DND-41 (cell line): Measurements from ENCODE around the gene OSBPL5.
A peak's percentile ranks its signal among the peaks of the same experiment; 100 is the strongest.

Experiments
- ATAC-seq: fragments of 200-7000 bp; cut with Tn5 transposase; 3 replicates; pipeline ENCODE4 v1.9.1; 2021; ENCODE audit warnings: low read depth; ENCODE audit not compliant: insufficient read depth
- DNase-seq: peaks from one replicate; pipeline ENCODE4 v3.0.0-alpha.2; 2020
- H2AFZ ChIP-seq: 2 replicates; pipeline ENCODE4 v1.6.0; 2012; ENCODE audit warnings: low read depth, low read length
- H3K27ac ChIP-seq: 2 replicates; pipeline ENCODE4 v1.5.1; 2012; ENCODE audit warnings: low read length, inconsistent platforms
- H3K27me3 ChIP-seq: fragments of 200-600 bp; sonication (generic); 2 replicates; pipeline ENCODE4 v1.6.0; 2012; ENCODE audit warnings: low read length, mild to moderate bottlenecking, inconsistent platforms; ENCODE audit not compliant: insufficient read depth, poor library complexity
- H3K36me3 ChIP-seq: 2 replicates; pipeline ENCODE4 v1.5.1; 2012; ENCODE audit warnings: low read length, inconsistent platforms; ENCODE audit not compliant: insufficient read depth
- H3K4me1 ChIP-seq: 2 replicates; pipeline ENCODE4 v1.5.1; 2012; ENCODE audit warnings: mild to moderate bottlenecking, low read length; ENCODE audit not compliant: insufficient read depth
- H3K4me2 ChIP-seq: 2 replicates; pipeline ENCODE4 v1.6.0; 2012; ENCODE audit warnings: mild to moderate bottlenecking, moderate library complexity, low read length, inconsistent platforms; ENCODE audit not compliant: insufficient read depth
- H3K4me3 ChIP-seq, 2 experiments: fragments of 200-600 bp in 1 of 2; shearing (Covaris generic) in 1 of 2; 2 replicates each; pipeline ENCODE4 v1.5.1; 2012 to 2016; ENCODE audit warnings: inconsistent platforms in 2 of 2, low read length in 2 of 2, mild to moderate bottlenecking in 2 of 2, low read depth in 1 of 2, moderate library complexity in 1 of 2
- H3K79me2 ChIP-seq: 2 replicates; pipeline ENCODE4 v1.6.0; 2012; ENCODE audit warnings: low read length, inconsistent platforms; ENCODE audit not compliant: insufficient read depth
- H3K9ac ChIP-seq: 2 replicates; pipeline ENCODE4 v1.6.0; 2012; ENCODE audit warnings: low read depth, mild to moderate bottlenecking, inconsistent platforms, low read length, moderate library complexity
- H3K9me3 ChIP-seq: 2 replicates; pipeline ENCODE4 v1.5.1; 2012; ENCODE audit warnings: low read length, moderate library complexity, mild to moderate bottlenecking, inconsistent platforms; ENCODE audit not compliant: insufficient read depth, severe bottlenecking
- H4K20me1 ChIP-seq: 2 replicates; pipeline ENCODE4 v1.6.0; 2012; ENCODE audit warnings: low read length; ENCODE audit not compliant: insufficient read depth
- EZH2 ChIP-seq: IDR thresholded peaks from 3 replicates; pipeline ENCODE4 v1.6.1; 2012; ENCODE audit warnings: borderline replicate concordance, low read depth, mild to moderate bottlenecking, moderate library complexity, low read length, inconsistent platforms; ENCODE audit not compliant: severe bottlenecking
- TF ChIP-seq, protein P1 (sequence below): IDR thresholded peaks from 2 replicates; pipeline ENCODE4 v1.5.1; 2012; ENCODE audit warnings: borderline replicate concordance, low read length, moderate library complexity, mild to moderate bottlenecking; ENCODE audit not compliant: poor library complexity, severe bottlenecking; ENCODE audit errors: extremely low read depth

Gene OSBPL5

GRCh38 chr11:3162410-3163240 is 2.5 kb downstream of the OSBPL5 start:
- H3K4me3 ChIP-seq = peak overlapping the region in 1 of 2 experiments; percentile 97; a peak in 2 of 4 replicates
- no peak for TF ChIP-seq EZH2
- TF ChIP-seq, protein P1, sequence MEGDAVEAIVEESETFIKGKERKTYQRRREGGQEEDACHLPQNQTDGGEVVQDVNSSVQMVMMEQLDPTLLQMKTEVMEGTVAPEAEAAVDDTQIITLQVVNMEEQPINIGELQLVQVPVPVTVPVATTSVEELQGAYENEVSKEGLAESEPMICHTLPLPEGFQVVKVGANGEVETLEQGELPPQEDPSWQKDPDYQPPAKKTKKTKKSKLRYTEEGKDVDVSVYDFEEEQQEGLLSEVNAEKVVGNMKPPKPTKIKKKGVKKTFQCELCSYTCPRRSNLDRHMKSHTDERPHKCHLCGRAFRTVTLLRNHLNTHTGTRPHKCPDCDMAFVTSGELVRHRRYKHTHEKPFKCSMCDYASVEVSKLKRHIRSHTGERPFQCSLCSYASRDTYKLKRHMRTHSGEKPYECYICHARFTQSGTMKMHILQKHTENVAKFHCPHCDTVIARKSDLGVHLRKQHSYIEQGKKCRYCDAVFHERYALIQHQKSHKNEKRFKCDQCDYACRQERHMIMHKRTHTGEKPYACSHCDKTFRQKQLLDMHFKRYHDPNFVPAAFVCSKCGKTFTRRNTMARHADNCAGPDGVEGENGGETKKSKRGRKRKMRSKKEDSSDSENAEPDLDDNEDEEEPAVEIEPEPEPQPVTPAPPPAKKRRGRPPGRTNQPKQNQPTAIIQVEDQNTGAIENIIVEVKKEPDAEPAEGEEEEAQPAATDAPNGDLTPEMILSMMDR = no peak
- H3K27ac ChIP-seq = peak overlapping the region; percentile 69
- peak overlapping the region; percentile 25 for H3K9ac ChIP-seq
- ATAC-seq (no peak), DNase-seq (no peak)
- H3K27me3 ChIP-seq = no peaks in the 10 kb centered on the region
- H2AFZ ChIP-seq = no peak overlapping the region
- no peaks in the 10 kb centered on the region for H3K9me3 ChIP-seq
- H4K20me1 ChIP-seq = peaks cover 67% of the 10 kb centered on the region
- H3K79me2 ChIP-seq = peaks cover 75% of the 10 kb centered on the region
- peaks cover 73% of the 10 kb centered on the region for H3K4me1 ChIP-seq
- H3K36me3 ChIP-seq = peaks cover 38% of the 10 kb centered on the region
- peak overlapping the region; percentile 98 for H3K4me2 ChIP-seq

DNA sequence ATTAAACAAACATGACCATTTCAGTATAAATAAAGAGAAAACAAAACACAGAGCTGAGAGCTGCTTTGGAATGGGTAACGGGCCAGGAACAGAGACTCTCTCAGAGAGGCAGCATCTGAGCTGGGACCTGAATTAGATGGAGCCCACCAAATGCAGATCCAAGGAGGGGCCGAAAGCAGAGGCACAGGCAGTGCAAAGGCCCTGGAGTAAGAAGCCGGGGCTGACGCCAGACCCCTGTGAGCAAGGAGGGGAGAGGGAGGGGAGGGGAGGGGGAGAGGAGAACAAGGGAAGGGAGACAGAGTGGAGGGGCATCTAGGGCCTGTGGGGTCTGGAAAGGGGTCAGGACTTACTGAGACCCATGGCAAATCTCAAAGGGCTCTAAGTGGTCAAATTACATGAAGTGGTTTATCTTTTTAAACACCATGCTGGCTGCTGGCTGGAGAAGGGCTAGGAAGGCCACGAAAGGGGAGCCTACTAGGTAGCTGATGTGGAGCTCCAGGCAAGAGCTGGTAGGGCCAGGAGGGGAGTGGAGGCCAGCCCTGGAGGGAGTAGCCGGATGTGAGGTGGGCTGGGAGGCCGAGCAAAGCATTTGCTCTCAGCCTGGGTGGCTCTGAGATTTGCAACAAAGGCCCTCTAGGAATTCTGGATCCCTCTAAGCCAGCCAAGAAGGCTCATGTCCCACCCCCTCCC is 3.2 kb downstream of the OSBPL5 start:
- H3K9ac ChIP-seq = peak overlapping the region; percentile 25; the same call in 1 of the 2 replicates
- DNase-seq = no peak
- TF ChIP-seq, protein P1 = no peak
- TF ChIP-seq EZH2 = no peak
- H3K4me2 ChIP-seq = peak overlapping the region; percentile 98
- H3K27ac ChIP-seq = peak overlapping the region; percentile 69
- no peak overlapping the region for H2AFZ ChIP-seq
- H3K36me3 ChIP-seq = peaks cover 45% of the 10 kb centered on the region
- H3K27me3 ChIP-seq = no peaks in the 10 kb centered on the region
- H3K9me3 ChIP-seq = no peaks in the 10 kb centered on the region
- H3K4me1 ChIP-seq = peaks cover 69% of the 10 kb centered on the region
- peak overlapping the region in 1 of 2 experiments; percentile 97; a peak in 1 of 4 replicates for H3K4me3 ChIP-seq
- H3K79me2 ChIP-seq = peaks cover 83% of the 10 kb centered on the region
- no peak for ATAC-seq
- H4K20me1 ChIP-seq = peaks cover 74% of the 10 kb centered on the region

- H3K27ac ChIP-seq = 0 out of 2 replicates have a peak overlapping the region, but pooled peaks have one; percentile 12
- H3K4me1 ChIP-seq = peaks cover 66% of the 10 kb centered on the region
- TF ChIP-seq EZH2 = no peak
- TF ChIP-seq, protein P1 = no peak
- H3K4me3 ChIP-seq = no peak overlapping the region
- peaks cover 80% of the 10 kb centered on the region for H4K20me1 ChIP-seq
- H3K79me2 ChIP-seq = peaks cover 88% of the 10 kb centered on the region
- H3K4me2 ChIP-seq = 0 out of 2 replicates have a peak overlapping the region, but pooled peaks have one; percentile 26
- H3K36me3 ChIP-seq = peaks cover 50% of the 10 kb centered on the region
- H3K9ac ChIP-seq = no peak overlapping the region
- no peaks in the 10 kb centered on the region for H3K27me3 ChIP-seq
- ATAC-seq = no peak
- no peaks in the 10 kb centered on the region for H3K9me3 ChIP-seq
- DNase-seq = no peak
- no peak overlapping the region for H2AFZ ChIP-seq
These were observed 3.8 kb downstream of the OSBPL5 start for GRCh38 chr11:3161309-3161708.
